ENCODE measurements around the gene ZNF697. TPM values are rescaled to one million over a fixed set of nuclear protein-coding genes. Genes with fewer than 3 reads are reported as not detected.

ZNF697 gene
- total and polyA plus RNA-seq, 9 of the 15 experiments (the other 6 are each of a cell fraction or from before 2014, with no cell fraction given), result 2.1 to 13.6 (median 8.3) TPM

DNA sequence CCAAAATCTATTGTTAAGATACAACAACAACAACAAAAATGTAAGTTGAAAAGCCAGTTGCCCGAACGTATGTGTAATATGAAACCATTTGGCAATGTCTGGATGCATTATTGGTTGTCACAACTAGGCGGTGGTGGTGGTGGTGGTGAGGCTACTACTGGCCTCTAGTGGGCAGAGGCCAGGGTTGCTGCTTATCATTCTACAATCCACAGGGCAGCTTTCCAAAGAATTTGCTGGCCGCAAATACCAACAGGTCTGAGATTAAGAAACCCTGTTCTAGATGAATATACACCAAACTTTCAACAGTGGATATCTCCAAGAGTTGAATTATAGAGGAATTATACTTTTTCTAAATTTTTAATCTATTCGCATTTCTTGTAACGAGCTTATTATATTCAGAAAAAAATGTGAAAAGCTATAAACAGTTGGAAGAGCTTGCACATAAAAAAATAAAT lies 26.8 kb upstream of the ZNF697 start:
- ChIA-PET CTCF (ENCODE audit: low intra/inter-chr PET ratio) (interaction anchor here (1.2 to 3.4 kb wide), 2 partner anchors 29 to 62 kb away, joined by 3 to 56 read pairs; no protein-coding TSS in a partner anchor), POLR2A (interaction anchor here (1.0 to 2.2 kb wide), 4 partner anchors 13 to 53 kb away, joined by 3 to 8 read pairs (median 4); no protein-coding TSS in a partner anchor)
- no peaks in the 10 kb centered on the region for H3K9me3 ChIP-seq (replicated peaks; ENCODE audit: control insufficient read depth, insufficient read depth, low read depth, low read length)
- peak; percentile 67 to 81 (median 72) for DNase-seq (ENCODE audit: extremely low read depth in 1 of 4, low spot score in 3 of 4)
- no peak overlapping the region for H3K27ac ChIP-seq (ENCODE audit: extremely low read depth, low read depth, low read length)
- no peaks in the 10 kb centered on the region for H3K36me3 ChIP-seq (ENCODE audit: control insufficient read depth, insufficient read depth, low read length)
- H3K9me1 ChIP-seq (ENCODE audit: control insufficient read depth, insufficient read depth, low read length), result no peaks in the 10 kb centered on the region
- ATAC-seq, result peak; percentile 91
- no peak overlapping the region for H3K9ac ChIP-seq (ENCODE audit: insufficient read depth in 1 of 2, low read depth in 2 of 2, low read length in 2 of 2)
- H4K20me1 ChIP-seq (replicated peaks; ENCODE audit: control insufficient read depth, insufficient read depth, low read length), result no peaks in the 10 kb centered on the region
- no TSS peak for BruUV-seq (replicated peaks)
- no peaks in the 10 kb centered on the region; a peak in 1 of 5 replicates for H3K27me3 ChIP-seq (ENCODE audit: control insufficient read depth in 2 of 2, insufficient read depth in 2 of 2, low read length in 2 of 2)
- peak overlapping the region; percentile 91; the same call in 1 of the 2 replicates for H2AFZ ChIP-seq (ENCODE audit: low read depth, low read length)
- intact Hi-C loops (cut with micrococcal nuclease), result loop anchor here (1.0 to 10.0 kb wide), 5 partner anchors 37 to 303 kb away; partner anchors contain the start of gene PHGDH
- H3K79me2 ChIP-seq (ENCODE audit: control insufficient read depth, insufficient read depth, low read length), result no peaks in the 10 kb centered on the region
- 19% methylated on average over 6 of the region's 6 CpGs for WGBS (ENCODE audit: insufficient coverage, low coverage, missing lambda C conversion rate)
- no peak overlapping the region for H3K4me3 ChIP-seq
- FAIRE-seq, result peak; percentile 81
- no peak overlapping the region; the same call in 1 of the 2 replicates for H3K4me2 ChIP-seq (ENCODE audit: insufficient read depth, low read length)
- in situ Hi-C loops (cut with MboI), result no loop called here
- H3K4me1 ChIP-seq (replicated peaks in 1 of 2; ENCODE audit: control insufficient read depth in 2 of 2, insufficient read depth in 2 of 2, low read length in 2 of 2), result peaks cover 0 to 18% of the 10 kb centered on the region in 2 experiments; a peak in 3 of 5 replicates
- TF ChIP-seq, protein P1, sequence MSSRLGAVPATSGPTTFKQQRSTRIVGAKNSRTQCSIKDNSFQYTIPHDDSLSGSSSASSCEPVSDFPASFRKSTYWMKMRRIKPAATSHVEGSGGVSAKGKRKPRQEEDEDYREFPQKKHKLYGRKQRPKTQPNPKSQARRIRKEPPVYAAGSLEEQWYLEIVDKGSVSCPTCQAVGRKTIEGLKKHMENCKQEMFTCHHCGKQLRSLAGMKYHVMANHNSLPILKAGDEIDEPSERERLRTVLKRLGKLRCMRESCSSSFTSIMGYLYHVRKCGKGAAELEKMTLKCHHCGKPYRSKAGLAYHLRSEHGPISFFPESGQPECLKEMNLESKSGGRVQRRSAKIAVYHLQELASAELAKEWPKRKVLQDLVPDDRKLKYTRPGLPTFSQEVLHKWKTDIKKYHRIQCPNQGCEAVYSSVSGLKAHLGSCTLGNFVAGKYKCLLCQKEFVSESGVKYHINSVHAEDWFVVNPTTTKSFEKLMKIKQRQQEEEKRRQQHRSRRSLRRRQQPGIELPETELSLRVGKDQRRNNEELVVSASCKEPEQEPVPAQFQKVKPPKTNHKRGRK (tag; IDR thresholded peaks at IDR 0.05), result no peak
- TF ChIP-seq ZNF224 (CRISPR knock-in tag; IDR thresholded peaks at IDR 0.05) (no peak), GABPA (tag; conservative IDR thresholded peaks at IDR 0.05; ENCODE audit: low read depth) (0 out of 2 replicates have a peak, but pooled peaks have one; percentile 18), ZKSCAN1 (IDR thresholded peaks at IDR 0.05; ENCODE audit: low read depth, low read length) (peak; percentile 49; the same call in 1 of the 2 replicates), BRCA1 (IDR thresholded peaks at IDR 0.05) (no peak), BRCA1 (CRISPR knock-in tag; IDR thresholded peaks at IDR 0.05) (no peak), RCOR1 (IDR thresholded peaks at IDR 0.05; ENCODE audit: borderline replicate concordance in 1 of 2, low read depth in 2 of 2, low read length in 2 of 2) (peak in 1 of 2 experiments; percentile 28; a peak in 1 of 4 replicates), HMG20B (CRISPR knock-in tag; IDR thresholded peaks at IDR 0.05) (no peak), PML (IDR thresholded peaks at IDR 0.05; ENCODE audit: low read length) (0 out of 2 replicates have a peak, but pooled peaks have one; percentile 23), ZNF583 (CRISPR knock-in tag; IDR thresholded peaks at IDR 0.05) (no peak)
- TF ChIP-seq, protein P2, sequence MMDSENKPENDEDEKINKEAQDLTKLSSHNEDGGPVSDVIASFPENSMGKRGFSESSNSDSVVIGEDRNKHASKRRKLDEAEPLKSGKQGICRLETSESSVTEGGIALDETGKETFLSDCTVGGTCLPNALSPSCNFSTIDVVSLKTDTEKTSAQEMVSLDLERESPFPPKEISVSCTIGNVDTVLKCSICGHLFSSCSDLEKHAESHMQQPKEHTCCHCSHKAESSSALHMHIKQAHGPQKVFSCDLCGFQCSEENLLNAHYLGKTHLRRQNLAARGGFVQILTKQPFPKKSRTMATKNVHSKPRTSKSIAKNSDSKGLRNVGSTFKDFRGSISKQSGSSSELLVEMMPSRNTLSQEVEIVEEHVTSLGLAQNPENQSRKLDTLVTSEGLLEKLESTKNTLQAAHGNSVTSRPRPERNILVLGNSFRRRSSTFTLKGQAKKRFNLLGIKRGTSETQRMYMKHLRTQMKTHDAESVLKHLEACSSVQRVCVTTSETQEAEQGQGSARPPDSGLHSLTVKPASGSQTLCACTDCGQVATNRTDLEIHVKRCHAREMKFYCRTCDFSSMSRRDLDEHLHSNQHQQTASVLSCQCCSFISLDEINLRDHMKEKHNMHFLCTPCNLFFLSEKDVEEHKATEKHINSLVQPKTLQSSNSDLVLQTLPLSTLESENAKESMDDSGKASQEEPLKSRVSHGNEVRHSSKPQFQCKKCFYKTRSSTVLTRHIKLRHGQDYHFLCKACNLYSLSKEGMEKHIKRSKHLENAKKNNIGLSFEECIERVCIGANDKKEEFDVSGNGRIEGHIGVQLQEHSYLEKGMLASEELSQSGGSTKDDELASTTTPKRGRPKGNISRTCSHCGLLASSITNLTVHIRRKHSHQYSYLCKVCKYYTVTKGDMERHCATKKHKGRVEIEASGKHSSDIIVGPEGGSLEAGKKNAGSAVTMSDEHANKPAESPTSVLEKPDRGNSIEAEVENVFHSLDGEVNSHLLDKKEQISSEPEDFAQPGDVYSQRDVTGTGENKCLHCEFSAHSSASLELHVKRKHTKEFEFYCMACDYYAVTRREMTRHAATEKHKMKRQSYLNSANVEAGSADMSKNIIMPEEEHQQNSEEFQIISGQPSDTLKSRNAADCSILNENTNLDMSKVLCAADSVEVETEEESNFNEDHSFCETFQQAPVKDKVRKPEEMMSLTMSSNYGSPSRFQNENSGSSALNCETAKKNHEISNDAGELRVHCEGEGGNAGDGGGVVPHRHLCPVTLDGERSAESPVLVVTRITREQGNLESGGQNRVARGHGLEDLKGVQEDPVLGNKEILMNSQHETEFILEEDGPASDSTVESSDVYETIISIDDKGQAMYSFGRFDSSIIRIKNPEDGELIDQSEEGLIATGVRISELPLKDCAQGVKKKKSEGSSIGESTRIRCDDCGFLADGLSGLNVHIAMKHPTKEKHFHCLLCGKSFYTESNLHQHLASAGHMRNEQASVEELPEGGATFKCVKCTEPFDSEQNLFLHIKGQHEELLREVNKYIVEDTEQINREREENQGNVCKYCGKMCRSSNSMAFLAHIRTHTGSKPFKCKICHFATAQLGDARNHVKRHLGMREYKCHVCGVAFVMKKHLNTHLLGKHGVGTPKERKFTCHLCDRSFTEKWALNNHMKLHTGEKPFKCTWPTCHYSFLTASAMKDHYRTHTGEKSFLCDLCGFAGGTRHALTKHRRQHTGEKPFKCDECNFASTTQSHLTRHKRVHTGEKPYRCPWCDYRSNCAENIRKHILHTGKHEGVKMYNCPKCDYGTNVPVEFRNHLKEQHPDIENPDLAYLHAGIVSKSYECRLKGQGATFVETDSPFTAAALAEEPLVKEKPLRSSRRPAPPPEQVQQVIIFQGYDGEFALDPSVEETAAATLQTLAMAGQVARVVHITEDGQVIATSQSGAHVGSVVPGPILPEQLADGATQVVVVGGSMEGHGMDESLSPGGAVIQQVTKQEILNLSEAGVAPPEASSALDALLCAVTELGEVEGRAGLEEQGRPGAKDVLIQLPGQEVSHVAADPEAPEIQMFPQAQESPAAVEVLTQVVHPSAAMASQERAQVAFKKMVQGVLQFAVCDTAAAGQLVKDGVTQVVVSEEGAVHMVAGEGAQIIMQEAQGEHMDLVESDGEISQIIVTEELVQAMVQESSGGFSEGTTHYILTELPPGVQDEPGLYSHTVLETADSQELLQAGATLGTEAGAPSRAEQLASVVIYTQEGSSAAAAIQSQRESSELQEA (IDR thresholded peaks at IDR 0.05; ENCODE audit: low read depth), result no peak
- TF ChIP-seq, protein P3, sequence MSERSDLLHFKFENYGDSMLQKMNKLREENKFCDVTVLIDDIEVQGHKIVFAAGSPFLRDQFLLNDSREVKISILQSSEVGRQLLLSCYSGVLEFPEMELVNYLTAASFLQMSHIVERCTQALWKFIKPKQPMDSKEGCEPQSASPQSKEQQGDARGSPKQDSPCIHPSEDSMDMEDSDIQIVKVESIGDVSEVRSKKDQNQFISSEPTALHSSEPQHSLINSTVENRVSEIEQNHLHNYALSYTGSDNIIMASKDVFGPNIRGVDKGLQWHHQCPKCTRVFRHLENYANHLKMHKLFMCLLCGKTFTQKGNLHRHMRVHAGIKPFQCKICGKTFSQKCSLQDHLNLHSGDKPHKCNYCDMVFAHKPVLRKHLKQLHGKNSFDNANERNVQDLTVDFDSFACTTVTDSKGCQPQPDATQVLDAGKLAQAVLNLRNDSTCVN (CRISPR knock-in tag; IDR thresholded peaks at IDR 0.05), result no peak
